ENCODE data around the gene MX2. TPM values are rescaled to one million over a fixed set of nuclear protein-coding genes. Genes with fewer than 3 reads are reported as not detected.

The MX2 gene
- total and polyA plus RNA-seq, 10 of the 15 experiments (the other 5 are each of a cell fraction or from before 2014, with no cell fraction given) = 10.5 to 167 (median 46.1) TPM

- TF ChIP-seq MXI1 (IDR thresholded peaks at IDR 0.05; ENCODE audit: low read depth, low read length) (peak; percentile 52), ASH2L (IDR thresholded peaks at IDR 0.05; ENCODE audit: borderline replicate concordance, low read depth) (no peak), ZBTB4 (CRISPR knock-in tag; IDR thresholded peaks at IDR 0.05) (no peak), BCL11A (IDR thresholded peaks at IDR 0.05; ENCODE audit: low read depth, low read length) (peak; percentile 72), CEBPZ (IDR thresholded peaks at IDR 0.05; ENCODE audit: low read depth, low read length) (no peak), POLR2A (IDR thresholded peaks at IDR 0.05; ENCODE audit: low read depth, low read length) (peak; percentile 71), MTA2 (IDR thresholded peaks at IDR 0.05; ENCODE audit: low read depth) (peak; percentile 89), POU2F2 (IDR thresholded peaks at IDR 0.05; ENCODE audit: borderline replicate concordance, low read depth, low read length) (peak; percentile 64; the same call in 2 of the 3 replicates), CEBPB (IDR thresholded peaks at IDR 0.05; ENCODE audit: borderline replicate concordance in 1 of 2, low read depth in 2 of 2, low read length in 2 of 2) (no peak), BACH1 (IDR thresholded peaks at IDR 0.05; ENCODE audit: borderline replicate concordance) (peak; percentile 37; the same call in 1 of the 2 replicates), SMAD1 (IDR thresholded peaks at IDR 0.05; ENCODE audit: low read depth, partially characterized antibody) (no peak), HDAC2 (IDR thresholded peaks at IDR 0.05) (no peak), NR2F1 (conservative IDR thresholded peaks at IDR 0.05) (0 out of 2 replicates have a peak, but pooled peaks have one; percentile 14), SIN3A (IDR thresholded peaks at IDR 0.05; ENCODE audit: low read depth, low read length) (no peak), CTCF (IDR thresholded peaks at IDR 0.05 in 2 of 3, conservative IDR thresholded peaks at IDR 0.05 in 1 of 3; ENCODE audit: control insufficient read depth in 2 of 3, extremely low read depth in 1 of 3, insufficient read depth in 1 of 3, low read depth in 3 of 3, low read length in 3 of 3) (no peak), ZNF622 (IDR thresholded peaks at IDR 0.05) (no peak), CHD2 (IDR thresholded peaks at IDR 0.05; ENCODE audit: borderline replicate concordance, low read depth, low read length) (peak; percentile 71; the same call in 1 of the 2 replicates), CBFB (IDR thresholded peaks at IDR 0.05; ENCODE audit: low read depth) (peak; percentile 36; the same call in 1 of the 2 replicates), ATF3 (IDR thresholded peaks at IDR 0.05; ENCODE audit: borderline replicate concordance, extremely low read depth, low read depth, low read length) (no peak)
Observed at GRCh38 chr21:41361786-41362604, at the start of gene MX2 (continued).

All from GM12878 (cell line).